Gastrocnemius medialis (tissue), 4 donors: ENCODE results near the gene PTPRQ. TPM values are rescaled to one million over a fixed set of nuclear protein-coding genes. Genes with fewer than 3 reads are reported as not detected.

Experiments used
- ATAC-seq, 2 donors: fragments of 150-250 bp; one replicate each; pipeline ENCODE4 v1.9.1; 2016
- DNase-seq, 2 donors: peaks; one replicate each; pipeline ENCODE4 v3.0.0-alpha.2; 2019
- H3K27ac ChIP-seq, 4 donors: fragments of 200-600 bp; sonication (generic); 1 replicate in 1 of 4; 2 replicates in 3 of 4; pipeline ENCODE4 v1.5.1; 2016 to 2018; ENCODE audit warnings: mild to moderate bottlenecking in 2 of 4, moderate library complexity in 1 of 4
- H3K27me3 ChIP-seq, 3 donors: fragments of 200-600 bp; sonication (generic) in 2 of 3; 1 replicate in 1 of 3; 2 replicates in 2 of 3; pipeline versions ENCODE4 v1.5.1 to v1.6.0; 2016 to 2019; ENCODE audit warnings: mild to moderate bottlenecking in 1 of 3, moderate library complexity in 1 of 3
- H3K36me3 ChIP-seq, 2 donors: fragments of 200-600 bp; sonication (generic) in 1 of 2; one replicate each; pipeline ENCODE4 v1.5.1; 2017 to 2018
- H3K4me1 ChIP-seq, 2 donors: fragments of 200-600 bp; sonication (generic) in 1 of 2; one replicate each; pipeline ENCODE4 v1.5.1; 2016 to 2017; ENCODE audit warnings: mild to moderate bottlenecking in 2 of 2
- H3K4me3 ChIP-seq, 4 donors: fragments of 200-600 bp; sonication (generic) in 3 of 4; 1 replicate in 1 of 4; 2 replicates in 3 of 4; pipeline ENCODE4 v1.5.1; 2016 to 2019; ENCODE audit warnings: mild to moderate bottlenecking in 2 of 4
- H3K9me3 ChIP-seq, 3 donors: fragments of 200-600 bp; sonication (generic) in 2 of 3; 1 replicate in 1 of 3; 2 replicates in 2 of 3; pipeline ENCODE4 v1.5.1; 2016 to 2019
- POLR2A ChIP-seq, 2 donors: fragments of 450-650 bp; IDR thresholded peaks; one replicate each; pipeline ENCODE4 v1.6.1; 2017; ENCODE audit warnings: antibody characterized with exemption in 2 of 2, mild to moderate bottlenecking in 2 of 2, moderate library complexity in 2 of 2
- in situ Hi-C, 4 donors: fragments of 200-750 bp; cut with MboI; loops; one replicate each; pipeline versions ENCODE4 v1.15.0 to v1.8.0; 2017; ENCODE audit warnings: low sequenced_read_pairs in 4 of 4
- intact Hi-C: fragments of 100-400 bp; cut with DNase I; formaldehyde crosslinking; loops from one replicate; pipeline ENCODE4 v1.15.1; 2023; ENCODE audit warnings: low total_unique reads
- total RNA-seq, 4 donors: library from RNA; depleted of rRNA; stranded (reverse); fragments of >200 nt; gene quantifications; one replicate each; pipeline versions ENCODE4 v1.1.0 to v1.2.3, GENCODE V29; 2016
- TF ChIP-seq, protein P1 (sequence below), 5 experiments: fragments of 450-650 bp in 3 of 5; fragments of 200-600 bp in 2 of 5; sonication (generic) in 2 of 5; IDR thresholded peaks in 4 of 5; conservative IDR thresholded peaks in 1 of 5; 1 replicate in 4 of 5; 2 replicates in 1 of 5; pipeline ENCODE4 v1.5.1; 2016 to 2019; ENCODE audit warnings: antibody characterized with exemption in 5 of 5, mild to moderate bottlenecking in 3 of 5, moderate library complexity in 3 of 5

PTPRQ gene
- total RNA-seq, 4 donors from 2014 or later: 0.02 to 0.91 (median 0.46) TPM; not detected in 1

DNA sequence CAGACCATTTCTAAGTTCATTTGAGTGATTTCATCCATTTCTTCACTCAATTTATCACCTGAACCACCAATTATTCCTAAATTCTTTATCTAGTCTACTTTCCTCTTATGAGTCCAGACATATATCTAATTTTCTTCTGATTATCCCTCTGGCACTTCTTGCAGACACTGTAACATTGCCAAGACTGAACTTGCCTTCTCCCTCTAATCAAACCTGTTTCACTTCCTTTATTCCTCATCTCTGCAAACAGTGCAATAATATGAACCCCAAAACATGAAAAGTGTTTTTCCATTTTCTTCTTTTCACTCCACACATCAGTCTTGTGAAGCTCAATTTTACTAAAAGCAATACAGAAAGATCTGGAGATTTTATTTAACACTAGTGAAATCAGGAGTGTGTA is 37.8 kb upstream of the PTPRQ start:
- ATAC-seq: no peak
- no peaks in the 10 kb centered on the region for H3K9me3 ChIP-seq
- in situ Hi-C loops (loop anchor here in 2 of 4 donors (25.0 kb wide), 2 partner anchors 356 to 856 kb away; no protein-coding TSS in a partner anchor), intact Hi-C loops (no loop called here)
- H3K36me3 ChIP-seq: no peaks in the 10 kb centered on the region
- no peaks in the 10 kb centered on the region for H3K27me3 ChIP-seq
- DNase-seq: no peak
- H3K4me3 ChIP-seq: no peak overlapping the region
- H3K4me1 ChIP-seq: no peaks in the 10 kb centered on the region
- H3K27ac ChIP-seq: no peak overlapping the region
- TF ChIP-seq POLR2A (IDR thresholded peaks at IDR 0.05): no peak
- TF ChIP-seq, protein P1, sequence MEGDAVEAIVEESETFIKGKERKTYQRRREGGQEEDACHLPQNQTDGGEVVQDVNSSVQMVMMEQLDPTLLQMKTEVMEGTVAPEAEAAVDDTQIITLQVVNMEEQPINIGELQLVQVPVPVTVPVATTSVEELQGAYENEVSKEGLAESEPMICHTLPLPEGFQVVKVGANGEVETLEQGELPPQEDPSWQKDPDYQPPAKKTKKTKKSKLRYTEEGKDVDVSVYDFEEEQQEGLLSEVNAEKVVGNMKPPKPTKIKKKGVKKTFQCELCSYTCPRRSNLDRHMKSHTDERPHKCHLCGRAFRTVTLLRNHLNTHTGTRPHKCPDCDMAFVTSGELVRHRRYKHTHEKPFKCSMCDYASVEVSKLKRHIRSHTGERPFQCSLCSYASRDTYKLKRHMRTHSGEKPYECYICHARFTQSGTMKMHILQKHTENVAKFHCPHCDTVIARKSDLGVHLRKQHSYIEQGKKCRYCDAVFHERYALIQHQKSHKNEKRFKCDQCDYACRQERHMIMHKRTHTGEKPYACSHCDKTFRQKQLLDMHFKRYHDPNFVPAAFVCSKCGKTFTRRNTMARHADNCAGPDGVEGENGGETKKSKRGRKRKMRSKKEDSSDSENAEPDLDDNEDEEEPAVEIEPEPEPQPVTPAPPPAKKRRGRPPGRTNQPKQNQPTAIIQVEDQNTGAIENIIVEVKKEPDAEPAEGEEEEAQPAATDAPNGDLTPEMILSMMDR (IDR thresholded peaks at IDR 0.05 in 4 of 5, conservative IDR thresholded peaks at IDR 0.05 in 1 of 5): no peak

DNA sequence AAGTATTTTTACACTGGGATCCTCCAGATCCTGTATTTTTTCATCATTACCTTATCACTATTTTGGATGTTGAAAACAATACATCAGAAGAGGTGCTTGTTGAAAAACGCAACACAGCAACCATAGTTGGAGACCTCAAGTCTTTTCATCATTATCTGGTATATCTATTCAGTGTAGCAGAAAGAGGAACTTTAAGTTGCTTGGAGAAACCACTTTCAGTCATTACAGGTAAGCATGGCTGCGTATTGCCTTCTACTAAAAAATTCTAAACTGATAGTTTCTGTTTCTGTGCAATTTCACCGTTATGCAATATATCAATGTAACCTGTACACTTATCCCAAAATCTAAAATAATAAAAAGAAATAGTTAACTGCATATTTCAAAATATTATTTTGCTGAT is 32.2 kb upstream of the PTPRQ start:
- in situ Hi-C loops (loop anchor here (10.0 to 25.0 kb wide), 3 partner anchors 351 to 851 kb away; no protein-coding TSS in a partner anchor), intact Hi-C loops (loop anchor here (2.0 to 10.0 kb wide), 2 partner anchors 351 to 713 kb away; no protein-coding TSS in a partner anchor)
- Histone ChIP-seq H3K4me3 (no peak overlapping the region), H3K27ac (no peak overlapping the region), H3K9me3 (no peaks in the 10 kb centered on the region), H3K27me3 (no peaks in the 10 kb centered on the region), H3K36me3 (no peaks in the 10 kb centered on the region), H3K4me1 (no peaks in the 10 kb centered on the region)
- DNase-seq: no peak
- no peak for TF ChIP-seq POLR2A (IDR thresholded peaks at IDR 0.05)
- TF ChIP-seq, protein P1 (IDR thresholded peaks at IDR 0.05 in 4 of 5, conservative IDR thresholded peaks at IDR 0.05 in 1 of 5): no peak
- ATAC-seq: no peak

DNA sequence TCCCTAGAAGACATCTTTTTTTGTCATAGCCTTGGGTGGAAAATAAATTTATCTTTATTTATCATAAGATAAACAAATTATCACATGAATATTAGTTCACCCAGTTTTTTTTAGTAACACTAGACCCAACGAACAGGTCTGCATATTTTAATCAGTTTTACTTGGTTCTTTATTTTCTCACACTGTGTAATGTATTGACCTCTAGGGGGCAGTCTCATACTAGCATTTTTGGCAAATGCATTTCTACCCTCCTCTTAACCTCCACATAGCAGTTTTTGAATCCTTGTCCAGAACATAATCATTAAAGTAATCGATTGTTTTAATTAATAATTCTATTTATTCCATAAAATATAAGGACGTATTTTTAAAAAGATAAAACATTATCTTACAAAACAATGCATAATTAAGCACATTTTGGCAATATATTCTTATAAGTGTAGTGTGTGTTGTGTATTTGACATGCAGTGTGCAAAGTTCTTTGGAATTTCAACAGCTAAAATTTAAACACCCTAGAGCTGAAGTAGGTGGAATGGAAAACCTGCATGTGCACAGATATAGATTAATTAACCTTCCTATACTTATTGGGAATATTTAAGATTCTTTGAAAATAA is 31.6 kb upstream of the PTPRQ start:
- H3K27ac ChIP-seq: no peak overlapping the region
- H3K4me3 ChIP-seq: no peak overlapping the region
- no peak for DNase-seq
- in situ Hi-C loops: loop anchor here (10.0 to 25.0 kb wide), 3 partner anchors 350 to 850 kb away; no protein-coding TSS in a partner anchor
- H3K4me1 ChIP-seq: no peaks in the 10 kb centered on the region
- H3K9me3 ChIP-seq: no peaks in the 10 kb centered on the region
- H3K27me3 ChIP-seq: no peaks in the 10 kb centered on the region
- ATAC-seq: peak; percentile 56 to 70
- intact Hi-C loops: loop anchor here (10.0 kb wide), 1 partner anchor 712 kb away; no protein-coding TSS in a partner anchor
- H3K36me3 ChIP-seq: no peaks in the 10 kb centered on the region
- TF ChIP-seq POLR2A (IDR thresholded peaks at IDR 0.05): no peak
- TF ChIP-seq, protein P1 (IDR thresholded peaks at IDR 0.05 in 4 of 5, conservative IDR thresholded peaks at IDR 0.05 in 1 of 5): peak; percentile 52 to 78 (median 64)

DNA sequence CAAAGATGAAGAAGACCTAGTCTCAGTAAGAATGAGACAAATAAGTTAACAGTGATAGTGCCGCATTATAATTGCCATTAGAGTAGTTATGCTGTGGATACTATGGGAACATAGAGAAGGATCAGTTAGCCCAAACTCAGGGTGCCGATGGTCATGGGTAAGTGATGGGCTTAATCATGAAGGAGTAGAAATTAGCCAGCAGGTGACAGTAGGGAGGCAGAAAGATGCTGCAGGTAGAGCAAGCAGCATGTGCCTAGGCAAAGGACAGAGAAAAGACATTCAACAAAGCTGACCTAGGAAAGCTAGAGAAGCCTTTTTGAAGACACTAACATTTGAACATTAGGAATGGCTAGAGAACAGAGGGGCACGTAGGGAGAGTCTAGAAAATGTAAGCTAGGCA is 30.6 kb upstream of the PTPRQ start:
- Histone ChIP-seq H3K36me3 (no peaks in the 10 kb centered on the region), H3K4me1 (no peaks in the 10 kb centered on the region), H3K27me3 (no peaks in the 10 kb centered on the region), H3K27ac (no peak overlapping the region), H3K9me3 (no peaks in the 10 kb centered on the region), H3K4me3 (no peak overlapping the region)
- TF ChIP-seq POLR2A (IDR thresholded peaks at IDR 0.05): no peak
- TF ChIP-seq, protein P1 (IDR thresholded peaks at IDR 0.05 in 4 of 5, conservative IDR thresholded peaks at IDR 0.05 in 1 of 5): no peak
- intact Hi-C loops (loop anchor here (10.0 kb wide), 1 partner anchor 711 kb away; no protein-coding TSS in a partner anchor), in situ Hi-C loops (loop anchor here (10.0 to 25.0 kb wide), 3 partner anchors 349 to 849 kb away; no protein-coding TSS in a partner anchor)
- no peak for DNase-seq
- no peak for ATAC-seq
